ENCODE data around the gene NR2C1.

NR2C1 gene

GRCh38 chr12:95085612-95086011, 12.2 kb upstream of the NR2C1 start:
- no peak for DNase-seq (ENCODE audit: extremely low read depth in 1 of 2, low read depth in 1 of 2)

- DNase-seq (ENCODE audit: extremely low read depth in 1 of 2, low read depth in 1 of 2), result no peak
Measured at GRCh38 chr12:95083938-95084337, 10.5 kb upstream of the NR2C1 start.

GRCh38 chr12:95083471-95083870, 10.1 kb upstream of the NR2C1 start:
- no peak for DNase-seq (ENCODE audit: extremely low read depth in 1 of 2, low read depth in 1 of 2)

GRCh38 chr12:95077341-95077740, 3.9 kb upstream of the NR2C1 start:
- no peak for DNase-seq (ENCODE audit: extremely low read depth in 1 of 2, low read depth in 1 of 2)

GRCh38 chr12:95074766-95075165, 1.3 kb upstream of the NR2C1 start:
- no peak for DNase-seq (ENCODE audit: extremely low read depth in 1 of 2, low read depth in 1 of 2)

GRCh38 chr12:95073698-95074520, 491 bp upstream of the NR2C1 start:
- DNase-seq (ENCODE audit: extremely low read depth in 1 of 2, low read depth in 1 of 2), result no peak

GRCh38 chr12:95070378-95070777, 3.0 kb downstream of the NR2C1 start:
- no peak for DNase-seq (ENCODE audit: extremely low read depth in 1 of 2, low read depth in 1 of 2)

GRCh38 chr12:95066091-95066855, 7.1 kb downstream of the NR2C1 start:
- no peak for DNase-seq (ENCODE audit: extremely low read depth in 1 of 2, low read depth in 1 of 2)

GRCh38 chr12:95060951-95061350, 12.5 kb downstream of the NR2C1 start:
- DNase-seq (ENCODE audit: extremely low read depth in 1 of 2, low read depth in 1 of 2), result no peak

GRCh38 chr12:95059984-95060383, 13.4 kb downstream of the NR2C1 start:
- DNase-seq (ENCODE audit: extremely low read depth in 1 of 2, low read depth in 1 of 2), result no peak

GRCh38 chr12:95057424-95057823, 16.0 kb downstream of the NR2C1 start:
- no peak for DNase-seq (ENCODE audit: extremely low read depth in 1 of 2, low read depth in 1 of 2)

- DNase-seq (ENCODE audit: extremely low read depth in 1 of 2, low read depth in 1 of 2), result no peak
Measured at GRCh38 chr12:95055057-95055456, 18.4 kb downstream of the NR2C1 start.

GRCh38 chr12:95054206-95054605, 19.2 kb downstream of the NR2C1 start:
- no peak for DNase-seq (ENCODE audit: extremely low read depth in 1 of 2, low read depth in 1 of 2)

- DNase-seq (ENCODE audit: extremely low read depth in 1 of 2, low read depth in 1 of 2), result no peak
Measured at GRCh38 chr12:95051241-95051640, 22.2 kb downstream of the NR2C1 start.

GRCh38 chr12:95037906-95038305, 35.5 kb downstream of the NR2C1 start:
- DNase-seq (ENCODE audit: extremely low read depth in 1 of 2, low read depth in 1 of 2), result no peak

GRCh38 chr12:95034750-95035149, 38.7 kb downstream of the NR2C1 start:
- no peak for DNase-seq (ENCODE audit: extremely low read depth in 1 of 2, low read depth in 1 of 2)

GRCh38 chr12:95022477-95022876, 50.9 kb downstream of the NR2C1 start:
- no peak for DNase-seq (ENCODE audit: extremely low read depth in 1 of 2, low read depth in 1 of 2)

GRCh38 chr12:95017482-95017881, 55.9 kb downstream of the NR2C1 start:
- DNase-seq (ENCODE audit: extremely low read depth in 1 of 2, low read depth in 1 of 2), result no peak

GRCh38 chr12:95016120-95016519, 57.3 kb downstream of the NR2C1 start:
- DNase-seq (ENCODE audit: extremely low read depth in 1 of 2, low read depth in 1 of 2), result no peak

GRCh38 chr12:95014554-95014953, 58.9 kb downstream of the NR2C1 start:
- no peak for DNase-seq (ENCODE audit: extremely low read depth in 1 of 2, low read depth in 1 of 2)

- no peak for DNase-seq (ENCODE audit: extremely low read depth in 1 of 2, low read depth in 1 of 2)
Measured at GRCh38 chr12:95006206-95006605, 67.2 kb downstream of the NR2C1 start.

GRCh38 chr12:95004610-95005009, 68.8 kb downstream of the NR2C1 start:
- no peak for DNase-seq (ENCODE audit: extremely low read depth in 1 of 2, low read depth in 1 of 2)

All from stimulated activated CD8-positive, alpha-beta memory T cell treated with anti-CD3 and anti-CD28 coated beads, Interleukin-7, amount 100 ng/mL, for 48 hours (primary cell).